GM23248 (cell line): ENCODE results near the gene CASZ1.

Experiments
- EZH2 ChIP-seq: fragments of 200-600 bp; sonication (generic); IDR thresholded peaks from 2 replicates; pipeline ENCODE4 v1.6.1; 2018; ENCODE audit warnings: antibody characterized with exemption, mild to moderate bottlenecking; ENCODE audit not compliant: insufficient read depth, poor library complexity, severe bottlenecking
- EZH2phosphoT487 ChIP-seq: fragments of 200-600 bp; sonication (generic); IDR thresholded peaks from 2 replicates; pipeline ENCODE4 v1.6.1; 2018; ENCODE audit warnings: antibody characterized with exemption, moderate library complexity, mild to moderate bottlenecking, low read depth; ENCODE audit not compliant: insufficient read depth

DNA sequence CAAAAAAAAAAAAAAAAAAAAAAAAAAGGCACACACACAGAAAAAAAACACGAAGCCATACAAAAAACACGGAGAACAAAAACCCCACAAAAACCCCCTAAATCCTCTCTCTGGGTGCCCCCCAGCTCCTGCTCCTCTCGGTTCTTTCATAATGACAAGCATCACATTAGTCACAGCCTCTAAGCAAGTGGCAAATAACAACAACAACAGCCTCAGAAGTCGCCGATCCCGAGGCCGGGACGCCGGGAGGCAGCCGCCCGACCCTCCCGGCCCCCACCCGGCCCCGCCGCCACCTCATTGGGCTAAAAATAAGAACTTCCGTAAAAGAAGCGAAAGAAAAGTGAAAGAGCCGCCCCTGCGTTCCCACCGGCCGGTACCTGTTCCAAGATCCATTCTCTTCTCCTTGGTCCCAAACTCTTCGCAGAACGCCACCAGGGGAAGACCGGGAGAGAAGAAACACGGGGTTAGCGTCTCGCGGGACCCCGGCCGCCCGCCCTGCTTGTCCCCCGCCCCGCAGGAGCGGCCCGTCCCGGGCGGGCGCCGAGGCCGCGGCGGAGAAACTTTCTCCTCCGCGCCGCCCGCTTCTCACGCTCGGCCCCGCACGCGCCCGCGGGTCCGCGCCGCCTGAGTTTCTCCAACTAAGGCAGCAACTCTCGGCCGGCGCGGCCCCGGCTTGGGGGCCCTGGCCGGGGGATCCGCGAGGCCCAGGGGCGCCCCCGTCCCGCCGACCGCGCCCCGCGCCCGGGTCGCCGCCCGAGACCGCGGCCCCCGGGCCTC is 102.8 kb downstream of the CASZ1 start:
- TF ChIP-seq EZH2phosphoT487: no peak
- no peak for TF ChIP-seq EZH2
